Nephron progenitor cell (in vitro differentiated cells): ENCODE data around the gene VCAM1.

Source experiments
- DNase-seq: peaks from one replicate; pipeline ENCODE4 v3.0.0; 2021
- H3K27ac Mint-ChIP-seq: 2 replicates; pipeline ENCODE4 v1.8.0; 2021; ENCODE audit warnings: mild to moderate bottlenecking, moderate library complexity, mixed read lengths
- H3K27me3 Mint-ChIP-seq: 2 replicates; pipeline ENCODE4 v1.8.0; 2021; ENCODE audit warnings: mild to moderate bottlenecking, low read depth, mixed read lengths; ENCODE audit not compliant: poor library complexity
- H3K36me3 Mint-ChIP-seq: 2 replicates; pipeline ENCODE4 v1.8.0; 2021; ENCODE audit warnings: low read depth, mixed read lengths
- H3K4me1 Mint-ChIP-seq: 2 replicates; pipeline ENCODE4 v1.8.0; 2021; ENCODE audit warnings: mixed read lengths
- H3K4me3 Mint-ChIP-seq: 2 replicates; pipeline ENCODE4 v1.8.0; 2021; ENCODE audit warnings: mild to moderate bottlenecking, moderate library complexity, mixed read lengths
- H3K9me3 Mint-ChIP-seq: 2 replicates; pipeline ENCODE4 v1.8.0; 2021; ENCODE audit warnings: mild to moderate bottlenecking, moderate library complexity, mixed read lengths
- TF ChIP-seq, protein P1 (sequence below): fragments of 200-600 bp; sonication (generic); IDR thresholded peaks from 2 replicates; pipeline ENCODE4 v1.5.0; 2021; ENCODE audit warnings: antibody characterized with exemption

Gene VCAM1

DNA sequence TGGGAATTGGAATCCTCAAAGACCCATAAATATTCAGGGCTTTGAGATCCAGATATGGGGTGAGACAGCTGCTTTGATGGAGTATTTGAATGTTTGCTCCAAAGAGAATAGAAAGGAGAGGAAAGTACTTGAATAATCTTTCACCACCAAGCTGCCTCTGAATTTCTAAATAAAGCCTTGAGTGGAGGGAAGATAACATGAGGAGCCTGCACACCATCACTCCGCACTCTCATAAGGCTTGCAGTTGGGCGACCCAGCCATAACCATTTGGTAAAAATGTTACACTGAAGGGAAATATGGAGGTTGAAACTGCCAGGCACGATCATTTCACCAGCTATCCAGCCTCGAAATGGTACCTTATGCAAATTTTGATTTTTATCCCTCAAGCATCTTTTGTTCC, 38.4 kb downstream of the VCAM1 start:
- no peak overlapping the region for H3K4me3 Mint-ChIP-seq
- H3K4me1 Mint-ChIP-seq, result no peaks in the 10 kb centered on the region
- H3K27me3 Mint-ChIP-seq, result no peaks in the 10 kb centered on the region
- TF ChIP-seq, protein P1, sequence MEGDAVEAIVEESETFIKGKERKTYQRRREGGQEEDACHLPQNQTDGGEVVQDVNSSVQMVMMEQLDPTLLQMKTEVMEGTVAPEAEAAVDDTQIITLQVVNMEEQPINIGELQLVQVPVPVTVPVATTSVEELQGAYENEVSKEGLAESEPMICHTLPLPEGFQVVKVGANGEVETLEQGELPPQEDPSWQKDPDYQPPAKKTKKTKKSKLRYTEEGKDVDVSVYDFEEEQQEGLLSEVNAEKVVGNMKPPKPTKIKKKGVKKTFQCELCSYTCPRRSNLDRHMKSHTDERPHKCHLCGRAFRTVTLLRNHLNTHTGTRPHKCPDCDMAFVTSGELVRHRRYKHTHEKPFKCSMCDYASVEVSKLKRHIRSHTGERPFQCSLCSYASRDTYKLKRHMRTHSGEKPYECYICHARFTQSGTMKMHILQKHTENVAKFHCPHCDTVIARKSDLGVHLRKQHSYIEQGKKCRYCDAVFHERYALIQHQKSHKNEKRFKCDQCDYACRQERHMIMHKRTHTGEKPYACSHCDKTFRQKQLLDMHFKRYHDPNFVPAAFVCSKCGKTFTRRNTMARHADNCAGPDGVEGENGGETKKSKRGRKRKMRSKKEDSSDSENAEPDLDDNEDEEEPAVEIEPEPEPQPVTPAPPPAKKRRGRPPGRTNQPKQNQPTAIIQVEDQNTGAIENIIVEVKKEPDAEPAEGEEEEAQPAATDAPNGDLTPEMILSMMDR, result no peak
- no peak overlapping the region for H3K27ac Mint-ChIP-seq
- no peak for DNase-seq
- H3K9me3 Mint-ChIP-seq, result no peaks in the 10 kb centered on the region
- H3K36me3 Mint-ChIP-seq, result no peaks in the 10 kb centered on the region

DNA sequence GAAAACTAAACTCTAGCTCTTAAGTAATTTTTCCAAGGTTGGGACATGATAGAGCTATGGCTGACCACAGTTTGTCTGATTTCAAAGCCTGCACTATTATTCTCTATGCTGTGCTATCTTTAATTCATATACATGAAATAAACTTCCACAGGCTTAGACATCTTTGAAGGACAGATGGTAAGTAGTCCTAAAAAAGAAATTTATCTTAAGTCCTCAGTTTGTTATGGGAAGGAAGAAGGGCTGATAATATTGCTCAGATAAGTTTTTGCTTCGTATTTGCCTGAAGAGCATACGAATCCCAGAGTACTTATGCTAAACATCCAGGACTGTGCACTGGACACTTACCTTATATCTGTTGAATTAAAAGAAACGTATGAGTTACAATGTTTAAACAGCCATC, 39.6 kb downstream of the VCAM1 start:
- Mint-ChIP-seq H3K27me3 (no peaks in the 10 kb centered on the region), H3K4me3 (no peak overlapping the region), H3K4me1 (no peaks in the 10 kb centered on the region), H3K27ac (no peak overlapping the region), H3K36me3 (no peaks in the 10 kb centered on the region), H3K9me3 (no peaks in the 10 kb centered on the region)
- TF ChIP-seq, protein P1, result no peak
- DNase-seq, result no peak

DNA sequence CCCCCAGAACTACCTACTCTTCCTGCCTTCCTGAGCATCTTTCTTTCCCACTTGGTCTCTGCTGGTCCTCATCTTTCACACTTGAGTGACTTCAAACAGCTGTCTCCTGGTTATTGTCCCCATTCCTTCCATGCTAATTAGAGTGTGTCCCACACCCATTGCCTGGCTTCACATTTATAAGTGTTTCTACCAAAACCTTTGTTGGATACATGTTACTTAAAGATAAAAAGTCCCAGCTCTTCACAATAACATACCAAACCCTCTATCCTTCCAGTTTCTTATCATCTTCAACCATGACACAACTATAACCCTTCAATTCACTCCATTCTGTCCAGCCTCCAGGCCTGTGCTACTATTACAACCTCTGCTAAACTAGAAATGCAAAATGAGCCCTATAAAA, 41.0 kb downstream of the VCAM1 start:
- no peak for DNase-seq
- TF ChIP-seq, protein P1, result no peak
- H3K27me3 Mint-ChIP-seq, result no peaks in the 10 kb centered on the region
- H3K9me3 Mint-ChIP-seq, result no peaks in the 10 kb centered on the region
- H3K4me3 Mint-ChIP-seq, result no peak overlapping the region
- no peaks in the 10 kb centered on the region for H3K4me1 Mint-ChIP-seq
- H3K27ac Mint-ChIP-seq, result no peak overlapping the region
- no peaks in the 10 kb centered on the region for H3K36me3 Mint-ChIP-seq

DNA sequence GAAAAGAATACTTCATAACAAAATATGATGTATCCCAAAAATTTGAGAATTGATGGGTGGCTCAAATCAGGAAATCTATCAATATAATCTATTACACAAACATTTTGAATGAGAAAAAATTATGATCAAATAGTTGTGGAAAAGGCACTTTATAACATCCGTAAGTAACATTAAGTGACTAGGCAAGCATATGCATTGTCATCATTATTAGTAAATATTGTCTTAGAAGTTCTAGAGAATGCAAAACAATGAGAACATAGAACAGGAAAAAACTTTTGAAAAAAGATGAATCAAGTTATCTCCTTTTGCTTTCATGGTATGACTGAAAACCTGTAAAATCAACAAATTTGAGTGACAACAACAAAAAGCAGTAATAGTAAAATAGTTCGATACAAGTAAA, 42.9 kb downstream of the VCAM1 start:
- H3K4me1 Mint-ChIP-seq, result no peaks in the 10 kb centered on the region
- H3K9me3 Mint-ChIP-seq, result no peaks in the 10 kb centered on the region
- H3K4me3 Mint-ChIP-seq, result no peak overlapping the region
- no peak for DNase-seq
- TF ChIP-seq, protein P1, result no peak
- no peaks in the 10 kb centered on the region for H3K27me3 Mint-ChIP-seq
- H3K27ac Mint-ChIP-seq, result no peak overlapping the region
- no peaks in the 10 kb centered on the region for H3K36me3 Mint-ChIP-seq

DNA sequence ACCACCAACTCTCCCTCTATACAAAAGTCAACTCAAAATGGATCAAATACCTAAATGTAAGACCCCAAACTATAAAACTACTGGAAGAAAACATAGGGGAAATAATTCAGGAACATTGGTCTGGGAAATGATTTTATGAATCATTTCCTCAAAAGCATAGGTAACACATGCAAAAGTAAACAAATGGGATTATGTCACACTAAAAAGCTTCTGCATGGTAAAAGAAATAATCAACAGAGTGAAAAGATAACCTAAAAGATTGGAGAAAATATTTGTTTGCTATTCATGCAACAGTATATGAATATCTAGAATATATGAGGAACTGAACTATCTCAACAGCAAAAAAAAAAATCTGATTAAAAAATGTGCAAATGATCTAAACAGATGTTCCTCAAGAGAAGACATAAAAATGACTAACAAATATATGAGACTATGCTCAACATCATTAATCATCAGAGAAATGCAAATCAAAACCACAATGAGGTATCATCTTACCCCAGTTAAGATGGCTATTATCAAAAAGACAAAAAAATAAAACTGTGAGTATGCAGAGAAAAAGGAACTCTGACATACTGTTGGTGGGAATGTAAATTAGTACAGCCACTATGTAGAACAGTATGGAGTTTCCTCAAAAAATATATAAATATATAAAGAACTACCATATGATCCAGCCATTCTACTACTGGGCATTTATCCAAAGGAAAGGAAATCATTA, 47.8 kb downstream of the VCAM1 start:
- H3K4me1 Mint-ChIP-seq, result no peaks in the 10 kb centered on the region
- no peak overlapping the region for H3K27ac Mint-ChIP-seq
- TF ChIP-seq, protein P1, result no peak
- no peaks in the 10 kb centered on the region for H3K9me3 Mint-ChIP-seq
- H3K27me3 Mint-ChIP-seq, result peaks cover 5% of the 10 kb centered on the region
- no peaks in the 10 kb centered on the region for H3K36me3 Mint-ChIP-seq
- no peak for DNase-seq
- no peak overlapping the region for H3K4me3 Mint-ChIP-seq

DNA sequence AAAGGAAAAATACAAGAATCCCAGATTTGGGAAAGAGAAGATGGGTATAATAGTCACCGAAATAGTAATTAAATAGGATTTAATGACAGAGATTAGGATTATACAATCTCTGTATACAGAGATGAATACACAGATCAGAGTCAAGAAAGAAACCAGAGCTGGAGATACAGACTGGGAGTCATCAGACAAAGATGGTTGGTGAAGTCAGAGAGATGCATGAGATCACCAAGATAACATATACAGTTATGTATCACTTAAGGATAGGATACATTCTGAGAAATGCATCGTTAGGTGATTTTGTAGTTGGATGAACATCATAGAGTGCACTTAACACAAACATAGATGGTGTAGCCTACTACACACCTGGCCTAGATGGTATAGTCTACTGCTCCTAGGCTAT, 49.8 kb downstream of the VCAM1 start:
- peaks cover 5% of the 10 kb centered on the region for H3K27me3 Mint-ChIP-seq
- H3K4me1 Mint-ChIP-seq, result no peaks in the 10 kb centered on the region
- no peaks in the 10 kb centered on the region for H3K9me3 Mint-ChIP-seq
- H3K36me3 Mint-ChIP-seq, result no peaks in the 10 kb centered on the region
- H3K4me3 Mint-ChIP-seq, result no peak overlapping the region
- no peak for DNase-seq
- TF ChIP-seq, protein P1, result no peak
- H3K27ac Mint-ChIP-seq, result no peak overlapping the region
